Left forelimb (tissue), 1 donor: ENCODE data around the gene GAS2L2.
A peak's percentile ranks its signal among the peaks of the same experiment; 100 is the strongest.
"Not testable (repeated sequence)": the region's sequence is repeated elsewhere in the genome, so short reads cannot be mapped to it uniquely, and the experiment has no call there.

Source experiments
- DNase-seq: peaks from one replicate; pipeline ENCODE4 v3.0.0-alpha.2; 2018; ENCODE audit warnings: low spot score

GAS2L2 gene

DNA sequence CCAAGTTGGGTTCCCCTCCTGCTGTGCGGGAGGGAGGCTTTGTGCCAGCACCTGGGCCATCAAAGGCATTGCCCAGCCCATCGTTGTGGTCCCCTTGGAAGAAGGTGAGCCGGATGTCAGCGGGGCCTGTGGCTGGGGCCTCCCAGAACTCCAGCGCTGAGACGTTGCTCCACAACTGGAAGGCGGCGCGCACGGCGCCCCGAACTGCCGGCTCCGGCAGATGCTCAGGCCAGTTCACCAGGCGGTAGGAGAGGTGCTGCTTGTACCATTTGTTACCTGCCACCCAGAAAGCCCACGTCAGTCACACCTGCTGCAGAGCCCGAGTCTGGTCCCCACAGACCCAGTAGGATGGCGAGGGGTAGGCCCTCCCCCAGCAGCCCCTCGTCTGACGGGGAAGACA lies 20.1 kb upstream of the GAS2L2 start:
- DNase-seq = no peak

- no peak for DNase-seq
These were observed 17.0 kb upstream of the GAS2L2 start for GRCh38 chr17:35769895-35770486.

GRCh38 chr17:35768797-35769196 lies 15.8 kb upstream of the GAS2L2 start:
- DNase-seq = no peak

GRCh38 chr17:35766903-35767510 lies 14.0 kb upstream of the GAS2L2 start:
- DNase-seq = no peak

DNA sequence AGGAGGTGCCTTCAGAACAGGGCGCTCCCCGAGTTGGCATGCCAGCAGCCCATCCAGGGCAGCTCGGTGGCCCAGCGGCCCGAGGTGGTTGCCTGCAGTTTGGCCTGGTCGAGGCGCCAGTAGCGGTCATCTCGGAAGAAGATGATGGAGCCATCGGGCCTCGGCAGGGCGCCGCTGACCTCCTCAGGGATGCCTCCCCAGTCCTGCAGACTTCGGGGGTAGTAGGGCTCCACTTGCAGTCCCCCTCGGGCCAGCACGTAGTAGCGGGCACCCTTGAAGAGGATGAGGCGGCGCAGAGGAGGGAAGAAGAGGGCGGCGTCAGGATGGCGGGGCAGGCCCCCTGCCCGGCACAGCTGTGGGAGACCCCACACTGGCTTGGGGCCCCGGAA lies 13.4 kb upstream of the GAS2L2 start:
- no peak for DNase-seq

DNA sequence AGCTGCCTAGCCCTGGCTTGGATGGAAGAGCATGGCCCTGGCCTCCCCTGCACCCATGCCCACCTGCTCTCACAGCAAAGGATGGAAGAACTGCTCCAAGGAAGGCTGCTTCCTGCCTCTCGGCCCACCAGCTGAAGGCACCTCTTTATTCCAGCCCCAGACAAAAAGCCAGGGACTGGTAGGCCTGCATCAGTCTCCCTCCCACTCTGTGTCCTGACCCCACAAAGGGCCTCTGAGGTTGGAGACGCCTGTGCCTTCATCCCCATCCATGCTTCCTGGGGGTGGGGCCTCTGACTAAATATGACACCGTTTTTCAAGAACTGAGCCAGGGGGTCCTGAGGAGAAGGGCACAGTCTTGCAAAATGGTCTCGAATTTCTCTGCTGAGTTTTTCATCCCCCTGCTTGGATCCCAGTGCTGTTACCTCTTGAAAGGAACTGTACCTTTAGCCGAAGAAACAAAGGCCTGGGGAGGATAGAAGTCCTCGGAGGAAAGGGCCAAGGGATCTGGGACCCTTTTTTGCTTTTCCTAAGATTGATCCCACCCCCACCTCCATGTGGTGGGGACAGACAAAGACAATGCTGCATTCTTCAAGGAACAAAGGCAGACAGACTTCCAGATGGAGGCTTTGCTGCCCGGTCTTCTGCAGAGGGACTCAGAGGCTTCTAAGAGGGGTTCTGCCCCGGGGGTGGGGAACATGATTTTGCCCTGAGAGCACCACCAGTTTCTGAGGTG lies 12.9 kb upstream of the GAS2L2 start:
- no peak for DNase-seq

DNA sequence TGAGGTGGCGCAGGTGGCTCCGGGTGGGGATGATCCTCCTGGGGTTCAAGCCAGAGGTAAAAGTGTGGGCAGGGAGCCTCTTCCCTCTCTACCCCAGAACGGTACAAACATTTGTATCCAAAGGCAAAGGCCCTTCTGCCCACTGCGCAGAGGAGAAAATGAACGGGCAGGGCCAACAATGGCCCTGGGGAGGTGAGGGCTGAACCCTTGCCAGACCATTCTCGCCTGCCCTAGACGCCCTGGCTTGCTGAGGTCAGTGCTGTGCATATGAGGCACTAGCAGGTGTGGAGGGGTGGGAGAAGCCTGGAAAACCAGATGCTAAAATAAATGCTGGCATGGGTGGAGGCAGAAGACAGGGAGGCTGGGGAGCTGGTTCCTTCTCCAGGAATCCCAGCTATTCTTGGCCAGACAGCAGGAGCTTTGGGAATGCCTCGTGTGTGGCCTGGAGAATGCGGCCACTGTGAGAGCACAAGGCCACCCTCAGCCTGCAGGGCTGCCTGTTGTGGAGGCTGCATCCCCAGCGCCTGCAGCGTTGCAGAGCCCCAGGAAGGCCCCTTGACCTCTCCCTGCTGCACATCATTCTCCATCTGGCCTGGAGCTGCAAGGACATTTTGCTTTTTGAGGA lies 12.2 kb upstream of the GAS2L2 start:
- no peak for DNase-seq

- DNase-seq = peak; percentile 91
These were observed 11.3 kb upstream of the GAS2L2 start for GRCh38 chr17:35764123-35764991.

DNA sequence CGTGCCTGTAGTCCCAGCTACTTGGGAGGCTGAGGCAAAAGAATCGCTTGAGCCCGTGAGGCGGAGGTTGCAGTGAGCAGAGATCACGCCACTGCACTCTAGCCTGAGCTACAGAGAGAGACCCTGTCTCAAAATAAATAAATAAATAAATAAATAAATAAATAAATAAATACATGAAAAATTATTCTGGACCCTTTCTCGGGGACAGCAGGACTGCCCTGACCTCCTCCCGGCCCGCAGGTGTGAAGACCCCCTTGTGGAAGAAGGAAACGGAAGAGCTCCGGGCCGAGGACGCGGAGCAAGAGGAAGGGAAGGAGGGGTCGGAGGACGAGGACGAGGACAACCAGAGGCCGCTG lies 10.7 kb upstream of the GAS2L2 start:
- DNase-seq = no peak

GRCh38 chr17:35761601-35762000 lies 8.6 kb upstream of the GAS2L2 start:
- DNase-seq = no peak

DNA sequence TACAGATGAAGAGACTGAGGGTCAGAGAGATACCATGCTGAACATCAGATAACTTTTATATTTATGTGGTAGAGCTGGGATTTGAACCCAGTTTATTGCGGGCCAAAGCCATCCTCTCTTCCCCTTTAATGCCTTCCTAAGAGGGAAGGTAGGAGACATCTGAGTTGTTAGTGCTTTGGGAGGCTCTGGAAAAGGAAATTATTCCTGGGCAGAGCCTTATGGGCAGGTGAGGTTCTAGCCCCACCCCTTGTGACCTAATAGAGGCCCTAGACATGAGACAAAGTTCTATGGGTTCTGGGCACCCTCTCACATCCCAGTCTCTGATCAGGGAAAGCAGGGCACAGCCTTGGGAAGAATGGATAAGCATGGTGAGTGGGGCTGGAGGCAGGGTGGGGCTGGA lies 7.5 kb upstream of the GAS2L2 start, which contains the start of gene C17orf50:
Gene C17orf50 (plus strand): TSS at position 301 of the 400 bp plus-strand sequence. CDS start 55 bp downstream, at position 356.
- DNase-seq = no peak

- no peak for DNase-seq
These were observed 4.2 kb upstream of the GAS2L2 start for GRCh38 chr17:35757243-35757642.

DNA sequence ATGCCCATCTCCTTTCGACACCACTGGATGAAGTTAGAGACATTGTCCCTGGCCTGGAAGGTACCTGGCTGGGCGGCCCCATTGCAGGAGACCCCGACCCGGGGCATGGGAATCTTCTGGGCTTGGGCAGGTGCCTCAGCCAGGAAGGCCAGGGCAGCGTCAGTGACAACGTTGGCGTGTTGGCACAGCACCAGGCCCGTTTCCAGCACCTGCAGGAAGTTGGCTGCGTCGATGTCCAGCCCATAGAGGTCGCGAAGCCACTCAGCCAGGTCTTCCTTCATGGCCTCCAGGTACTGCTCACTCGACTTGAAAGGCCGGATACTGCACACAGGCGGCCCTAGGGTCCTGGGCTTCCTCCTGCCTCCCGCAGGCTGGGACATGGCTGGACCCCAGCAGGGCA lies 568 bp downstream of the GAS2L2 start:
- DNase-seq = no peak

- DNase-seq = not testable (repeated sequence)
These were observed 1.5 kb downstream of the GAS2L2 start for GRCh38 chr17:35751541-35751940.

GRCh38 chr17:35750526-35751395 lies 2.3 kb downstream of the GAS2L2 start:
- no peak for DNase-seq

DNA sequence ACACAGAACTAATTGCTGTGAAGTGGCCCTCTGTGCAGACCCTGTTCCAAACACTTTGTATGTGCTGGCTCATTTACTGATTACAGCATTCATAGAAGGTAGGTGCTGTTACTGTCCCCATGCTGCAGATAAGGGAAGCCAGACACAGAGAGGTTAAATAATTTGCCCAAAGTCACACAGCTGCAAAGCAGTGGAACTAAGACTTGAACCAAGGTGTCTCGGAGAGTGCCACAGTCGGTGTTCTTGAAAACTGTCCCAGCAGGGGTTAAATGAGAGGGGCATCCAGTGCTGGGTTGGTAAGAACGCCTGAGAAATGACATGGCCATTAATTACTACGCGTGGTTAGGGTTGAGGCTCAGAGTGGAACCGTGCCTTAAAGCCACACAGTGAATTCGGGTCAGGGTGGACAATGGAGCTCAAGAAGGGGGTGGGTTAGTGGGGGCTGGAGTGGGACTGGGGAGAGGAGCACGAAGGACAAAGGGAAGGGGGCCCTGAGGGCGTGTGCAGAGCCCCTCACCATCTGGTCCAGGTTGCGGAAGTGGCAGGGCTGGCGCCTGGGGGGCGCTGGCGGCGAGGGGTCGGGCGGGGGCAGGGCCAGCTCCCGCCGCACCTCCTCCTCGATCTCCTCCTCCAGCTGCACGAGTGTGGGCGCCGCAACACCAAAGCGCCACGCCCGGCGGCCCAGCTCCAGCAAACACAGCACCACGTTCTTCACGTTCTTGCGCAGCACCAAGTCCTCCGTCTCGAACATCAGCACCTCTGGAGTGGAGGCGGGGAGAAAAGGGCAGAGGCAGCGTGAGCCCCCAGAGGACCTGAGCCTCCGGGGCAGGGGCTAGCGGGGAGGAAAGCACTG lies 3.3 kb downstream of the GAS2L2 start:
- no peak for DNase-seq

GRCh38 chr17:35748979-35749378 lies 4.1 kb downstream of the GAS2L2 start:
- DNase-seq = no peak

DNA sequence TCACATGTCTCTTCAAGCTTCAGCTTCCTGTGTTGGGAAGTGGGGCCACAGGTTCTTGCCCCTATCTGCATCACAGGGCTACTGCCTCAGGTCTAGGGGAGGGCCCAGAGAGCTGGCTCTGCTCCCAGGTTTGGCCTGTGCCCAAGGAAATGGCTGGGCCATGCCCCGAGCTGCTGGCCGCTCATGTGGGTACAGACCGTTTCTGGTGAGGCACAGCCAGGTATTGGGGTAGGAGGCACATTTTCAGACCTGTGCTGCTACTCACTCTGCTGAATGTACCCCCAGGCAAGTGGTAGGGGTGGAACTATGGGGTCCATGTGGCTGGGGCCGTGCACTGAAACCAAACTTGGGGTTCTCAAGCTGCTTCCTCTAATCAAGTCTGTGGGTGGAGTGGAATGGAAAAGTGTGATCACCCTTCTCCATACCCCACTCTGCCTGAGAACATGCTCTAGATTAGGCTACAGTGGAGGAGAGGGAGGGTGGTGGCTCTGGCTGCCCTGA lies 4.6 kb downstream of the GAS2L2 start:
- DNase-seq = no peak

GRCh38 chr17:35747540-35748017 lies 5.5 kb downstream of the GAS2L2 start:
- no peak for DNase-seq
